GM12878 (cell line): ENCODE data around the gene CAMTA1. TPM values are rescaled to one million over a fixed set of nuclear protein-coding genes. Genes with fewer than 3 reads are reported as not detected.

Experiments used
- ATAC-seq: fragments of 200-7000 bp; cut with Tn5 transposase; 3 replicates; pipeline ENCODE4 v1.9.1; 2020; ENCODE audit warnings: mild to moderate bottlenecking, moderate library complexity
- BruUV-seq: library from RNA; stranded (reverse); fragments of 400-500 nt; replicated peaks from 2 replicates; lab custom pipeline; 2021; lab: Mats Ljungman, UMichigan
- CTCF ChIA-PET: fragments of 300-600 bp; sonication (Branson Sonifier 250); formaldehyde crosslinking; extraction: SDS; loops from one replicate; lab custom pipeline; 2021; ENCODE audit warnings: inconsistent platforms; lab: Yijun Ruan, JAX
- POLR2A ChIA-PET: fragments of 350-600 bp; formaldehyde crosslinking; extraction: SDS; loops from one replicate; lab custom pipeline; 2021; ENCODE audit warnings: inconsistent platforms; lab: Charles Lee
- RAD21 ChIA-PET: fragments of 300-600 bp; sonication (Branson Sonifier 250); formaldehyde crosslinking; loops from one replicate; lab custom pipeline; 2023; ENCODE audit warnings: antibody characterized with exemption; ENCODE audit not compliant: unreplicated experiment; lab: Charles Lee
- SMC1A ChIA-PET: fragments of 300-600 bp; sonication (Branson Sonifier 250); formaldehyde crosslinking; loops from one replicate; lab custom pipeline; 2023; ENCODE audit not compliant: unreplicated experiment, uncharacterized antibody; lab: Charles Lee
- DNase-seq: peaks from one replicate; pipeline ENCODE4 v3.0.0-alpha.2; 2011; ENCODE audit warnings: low read depth, low spot score
- FAIRE-seq: peaks from 3 replicates; lab custom pipeline; 2011; peaks lifted over from hg19 to GRCh38; lab: Jason Lieb, UNC
- H2AFZ ChIP-seq: 2 replicates; pipeline ENCODE4 v1.6.0; 2011; ENCODE audit warnings: low read depth, low read length, control low read depth; ENCODE audit not compliant: control insufficient read depth
- H3K27ac ChIP-seq: 2 replicates; pipeline ENCODE4 v1.5.1; 2011; ENCODE audit warnings: control low read depth; ENCODE audit not compliant: control insufficient read depth, insufficient read depth
- H3K27me3 ChIP-seq, 2 experiments: replicated peaks in 1 of 2; 2 replicates each; pipeline versions ENCODE4 v1.6.0 to v1.6.1; 2011; ENCODE audit warnings: low read length in 1 of 2; ENCODE audit not compliant: control insufficient read depth in 2 of 2, insufficient read depth in 2 of 2
- H3K36me3 ChIP-seq, 2 experiments: 2 replicates each; pipeline ENCODE4 v1.5.1; 2011; ENCODE audit warnings: low read length in 1 of 2; ENCODE audit not compliant: control insufficient read depth in 2 of 2, insufficient read depth in 2 of 2
- H3K4me1 ChIP-seq: 2 replicates; pipeline ENCODE4 v1.6.1; 2011; ENCODE audit warnings: mild to moderate bottlenecking, low read length, moderate library complexity, mixed read lengths; ENCODE audit not compliant: control insufficient read depth, insufficient read depth
- H3K4me2 ChIP-seq: 2 replicates; pipeline ENCODE4 v1.6.0; 2011; ENCODE audit warnings: control low read depth; ENCODE audit not compliant: control insufficient read depth, insufficient read depth
- H3K4me3 ChIP-seq: fragments of 200-600 bp; sonication (generic); 2 replicates; pipeline ENCODE4 v1.5.1; 2016
- H3K79me2 ChIP-seq: 2 replicates; pipeline ENCODE4 v1.6.0; 2011; ENCODE audit warnings: low read length; ENCODE audit not compliant: control insufficient read depth, insufficient read depth
- H3K9ac ChIP-seq: 2 replicates; pipeline ENCODE4 v1.8.0; 2011; ENCODE audit warnings: low read length, control low read depth, mixed read lengths; ENCODE audit not compliant: control insufficient read depth, insufficient read depth
- H3K9me3 ChIP-seq: replicated peaks from 3 replicates; pipeline ENCODE4 v1.5.1; 2011; ENCODE audit warnings: mild to moderate bottlenecking, low read length; ENCODE audit not compliant: control insufficient read depth, insufficient read depth
- H4K20me1 ChIP-seq: 2 replicates; pipeline ENCODE4 v1.6.0; 2011; ENCODE audit not compliant: control insufficient read depth, insufficient read depth
- BHLHE40 ChIP-seq, 2 experiments: fragments of 450-650 bp in 1 of 2; IDR thresholded peaks; 2 replicates each; pipeline ENCODE4 v1.6.1; 2011 to 2017; ENCODE audit warnings: low read depth in 2 of 2, borderline replicate concordance in 1 of 2, improper control_type of control experiment in 1 of 2, low read length in 1 of 2, mild to moderate bottlenecking in 1 of 2
- BRCA1 ChIP-seq: IDR thresholded peaks from 2 replicates; pipeline ENCODE4 v1.6.1; 2011; ENCODE audit warnings: low read depth, low read length, improper control_type of control experiment
- EED ChIP-seq: sonication (generic); IDR thresholded peaks from 2 replicates; pipeline ENCODE4 v1.6.1; 2016; ENCODE audit warnings: antibody characterized with exemption, low read depth
- FOS ChIP-seq: IDR thresholded peaks from 3 replicates; pipeline ENCODE4 v1.6.1; 2011; ENCODE audit warnings: borderline replicate concordance; ENCODE audit not compliant: insufficient read length; ENCODE audit errors: extremely low read depth
- GABPA ChIP-seq: IDR thresholded peaks from 2 replicates; pipeline ENCODE4 v1.6.1; 2014; ENCODE audit warnings: antibody characterized with exemption, low read depth, mild to moderate bottlenecking, inconsistent platforms
- IKZF1 ChIP-seq: fragments of 450-650 bp; conservative IDR thresholded peaks from 2 replicates; pipeline ENCODE4 v1.6.1; 2017; ENCODE audit warnings: antibody characterized with exemption, mild to moderate bottlenecking
- IRF4 ChIP-seq: IDR thresholded peaks from 2 replicates; pipeline ENCODE4 v1.6.1; 2011; ENCODE audit warnings: low read depth, low read length
- NFYB ChIP-seq: IDR thresholded peaks from 2 replicates; pipeline ENCODE4 v1.6.1; 2011; ENCODE audit warnings: low read depth, mild to moderate bottlenecking, low read length, improper control_type of control experiment, moderate library complexity; ENCODE audit not compliant: insufficient read depth
- NRF1 ChIP-seq: conservative IDR thresholded peaks from 2 replicates; pipeline ENCODE4 v1.6.1; 2011; ENCODE audit warnings: mild to moderate bottlenecking, low read depth, low read length, improper control_type of control experiment
- PAX5 ChIP-seq: IDR thresholded peaks from 2 replicates; pipeline ENCODE4 v1.6.1; 2011; ENCODE audit warnings: low read depth, low read length, borderline replicate concordance
- PAX8 ChIP-seq: fragments of 450-650 bp; IDR thresholded peaks from 2 replicates; pipeline ENCODE4 v1.6.1; 2017; ENCODE audit warnings: mild to moderate bottlenecking, moderate library complexity
- POLR2AphosphoS5 ChIP-seq: IDR thresholded peaks from 2 replicates; pipeline ENCODE4 v1.6.1; 2011; ENCODE audit warnings: mild to moderate bottlenecking, low read length, inconsistent platforms
- WGBS: methylation state at CpG from one replicate; pipeline ENCODE4 v1.1.6; 2016; ENCODE audit warnings: low lambda C conversion rate; ENCODE audit not compliant: insufficient replicate concordance, insufficient coverage; ENCODE audit errors: missing lambda C conversion rate; 5-methylcytosine and 5-hydroxymethylcytosine counted together
- in situ Hi-C: fragments of 300-500 bp; cut with MboI; formaldehyde crosslinking; loops from 9 replicates; pipeline ENCODE4 v1.14.3; 2018; ENCODE audit warnings: mixed read lengths
- intact Hi-C: fragments of 100-400 bp; cut with micrococcal nuclease; formaldehyde crosslinking; loops from one replicate; pipeline ENCODE4 v1.14.2; 2022; ENCODE audit not compliant: unreplicated experiment
- polyA plus RNA-seq, 11 experiments: library from polyadenylated mRNA; depleted of rRNA in 4 of 11; unstranded in 6 of 11; stranded (reverse) in 5 of 11; fragments of >200 nt; fragmentation: Nextera tagmentation in 4 of 11; fragmentation: Illumina TruSeq in 1 of 11; extraction: Ambion mirVana in 4 of 11; extraction: Trizol in 1 of 11; gene quantifications; 1 replicate in 1 of 11; 2 replicates in 10 of 11; pipeline versions ENCODE4 v1.2.1 to v1.2.3, GENCODE V29; 2011 to 2016; ENCODE audit warnings: inconsistent platforms in 2 of 11, missing spikeins in 2 of 11, low read depth in 1 of 11
- total RNA-seq, 4 experiments: library from RNA; depleted of rRNA in 3 of 4; stranded (reverse); fragments of >200 nt in 3 of 4; fragmentation: Illumina TruSeq in 1 of 4; extraction: Trizol in 1 of 4; gene quantifications; 2 replicates each; pipeline versions ENCODE4 v1.2.1 to v1.2.3, GENCODE V29; 2013 to 2021
- TF ChIP-seq, protein P1 (sequence below): fragments of 450-650 bp; conservative IDR thresholded peaks from 2 replicates; pipeline ENCODE4 v1.6.1; 2017; ENCODE audit warnings: mild to moderate bottlenecking, moderate library complexity
- TF ChIP-seq, protein P2 (sequence below): IDR thresholded peaks from 2 replicates; pipeline ENCODE4 v1.6.1; 2011; ENCODE audit warnings: borderline replicate concordance, low read depth, mild to moderate bottlenecking, moderate library complexity, low read length; ENCODE audit not compliant: insufficient read depth, poor library complexity, severe bottlenecking
- TF ChIP-seq, protein P3 (sequence below): IDR thresholded peaks from 2 replicates; pipeline ENCODE4 v1.6.1; 2011; ENCODE audit warnings: low read depth, mild to moderate bottlenecking, low read length, moderate library complexity, borderline replicate concordance; ENCODE audit errors: extremely low read depth

CAMTA1 gene
- total and polyA plus RNA-seq, 10 of the 15 experiments (the other 5 are each of a cell fraction or from before 2014, with no cell fraction given) = 37.7 to 148 (median 76.4) TPM

DNA sequence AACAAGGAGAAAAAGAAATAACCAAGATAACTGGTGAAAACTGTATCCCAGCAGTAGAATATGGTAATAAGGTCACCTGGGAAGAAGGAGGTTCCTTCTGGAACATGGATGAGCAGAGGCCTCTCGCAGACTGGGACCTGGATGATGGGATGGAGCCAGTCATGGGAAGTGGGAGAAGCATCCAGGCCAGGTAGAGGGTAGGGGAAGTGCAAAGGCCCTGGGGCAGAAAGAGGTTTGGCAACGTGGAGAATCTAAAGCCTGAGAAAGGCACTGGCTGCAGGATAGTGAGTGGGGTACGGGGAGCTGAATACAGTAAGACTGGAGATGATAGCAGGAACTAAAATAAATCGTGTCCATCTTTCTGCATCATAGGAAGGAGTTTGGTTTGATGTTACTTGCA, 889.7 kb downstream of the CAMTA1 start (continued):
- TF ChIP-seq, protein P1, sequence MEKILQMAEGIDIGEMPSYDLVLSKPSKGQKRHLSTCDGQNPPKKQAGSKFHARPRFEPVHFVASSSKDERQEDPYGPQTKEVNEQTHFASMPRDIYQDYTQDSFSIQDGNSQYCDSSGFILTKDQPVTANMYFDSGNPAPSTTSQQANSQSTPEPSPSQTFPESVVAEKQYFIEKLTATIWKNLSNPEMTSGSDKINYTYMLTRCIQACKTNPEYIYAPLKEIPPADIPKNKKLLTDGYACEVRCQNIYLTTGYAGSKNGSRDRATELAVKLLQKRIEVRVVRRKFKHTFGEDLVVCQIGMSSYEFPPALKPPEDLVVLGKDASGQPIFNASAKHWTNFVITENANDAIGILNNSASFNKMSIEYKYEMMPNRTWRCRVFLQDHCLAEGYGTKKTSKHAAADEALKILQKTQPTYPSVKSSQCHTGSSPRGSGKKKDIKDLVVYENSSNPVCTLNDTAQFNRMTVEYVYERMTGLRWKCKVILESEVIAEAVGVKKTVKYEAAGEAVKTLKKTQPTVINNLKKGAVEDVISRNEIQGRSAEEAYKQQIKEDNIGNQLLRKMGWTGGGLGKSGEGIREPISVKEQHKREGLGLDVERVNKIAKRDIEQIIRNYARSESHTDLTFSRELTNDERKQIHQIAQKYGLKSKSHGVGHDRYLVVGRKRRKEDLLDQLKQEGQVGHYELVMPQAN = no peak
- TF ChIP-seq NFYB (no peak), BRCA1 (no peak), EED (no peak), PAX8 (no peak), GABPA (no peak), NRF1 (no peak)

DNA sequence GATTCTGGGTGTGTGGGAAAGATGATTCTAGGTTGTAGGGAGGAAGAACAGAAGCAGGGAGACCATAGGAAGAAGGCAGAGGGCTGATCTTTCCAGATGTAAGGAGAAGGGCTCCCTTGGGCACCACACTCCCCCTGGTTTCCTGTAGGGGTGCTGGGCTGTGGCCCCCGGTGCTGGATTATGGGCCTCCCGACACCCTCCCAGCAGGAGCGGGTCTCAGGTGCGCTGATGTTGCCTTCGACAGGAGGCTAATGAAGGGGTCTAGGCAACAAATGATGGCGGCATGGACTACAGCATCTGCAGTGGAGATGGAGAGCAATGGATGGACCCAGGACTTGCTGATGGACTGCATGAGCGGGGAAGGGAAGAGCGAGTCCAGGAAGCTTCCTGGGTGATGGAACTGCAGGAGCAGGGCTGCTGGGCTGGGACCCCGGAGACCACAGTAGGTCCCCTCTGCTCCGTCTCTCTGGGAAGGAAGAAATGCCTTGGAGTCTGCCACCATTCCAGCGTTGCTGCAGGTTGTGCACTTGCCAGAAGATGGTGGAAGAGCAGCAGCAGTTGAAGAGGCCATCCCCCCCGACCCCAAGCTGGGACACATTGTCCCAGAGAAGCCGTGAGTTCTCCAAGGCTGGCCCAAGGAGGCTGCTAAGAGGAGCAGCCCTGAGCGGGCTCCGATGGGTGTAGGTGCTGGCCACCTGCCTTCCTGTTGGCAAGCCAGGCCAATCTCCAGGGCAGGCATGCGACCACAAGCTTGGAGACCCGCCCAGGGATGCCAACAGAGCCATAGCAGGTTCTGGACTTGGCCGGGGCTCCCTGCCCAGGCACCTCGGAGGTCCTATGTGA, 890.4 kb downstream of the CAMTA1 start:
- POLR2A ChIA-PET = no interaction called here
- no peak overlapping the region for H3K4me3 ChIP-seq
- no peak for ATAC-seq
- no peaks in the 10 kb centered on the region for H3K9me3 ChIP-seq
- CTCF ChIA-PET = interaction anchor here (1.6 to 1.7 kb wide), 2 partner anchors 8 to 77 kb away, joined by 6 to 7 read pairs; no protein-coding TSS in a partner anchor
- RAD21 ChIA-PET = interaction anchor here (1.5 kb wide), 1 partner anchor 9 kb away, joined by 4 read pairs; no protein-coding TSS in a partner anchor
- TF ChIP-seq EED = no peak
- TF ChIP-seq, protein P2, sequence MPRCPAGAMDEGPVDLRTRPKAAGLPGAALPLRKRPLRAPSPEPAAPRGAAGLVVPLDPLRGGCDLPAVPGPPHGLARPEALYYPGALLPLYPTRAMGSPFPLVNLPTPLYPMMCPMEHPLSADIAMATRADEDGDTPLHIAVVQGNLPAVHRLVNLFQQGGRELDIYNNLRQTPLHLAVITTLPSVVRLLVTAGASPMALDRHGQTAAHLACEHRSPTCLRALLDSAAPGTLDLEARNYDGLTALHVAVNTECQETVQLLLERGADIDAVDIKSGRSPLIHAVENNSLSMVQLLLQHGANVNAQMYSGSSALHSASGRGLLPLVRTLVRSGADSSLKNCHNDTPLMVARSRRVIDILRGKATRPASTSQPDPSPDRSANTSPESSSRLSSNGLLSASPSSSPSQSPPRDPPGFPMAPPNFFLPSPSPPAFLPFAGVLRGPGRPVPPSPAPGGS = no peak
- TF ChIP-seq POLR2AphosphoS5 = no peak
- no peak for TF ChIP-seq FOS
- no peak for TF ChIP-seq IRF4
- TF ChIP-seq BHLHE40 (IDR thresholded peaks at IDR 0.05; ENCODE audit: borderline replicate concordance in 1 of 2, low read depth in 2 of 2, low read length in 1 of 2) = no peak
- no peak for TF ChIP-seq IKZF1
- TF ChIP-seq PAX5 = no peak
- TF ChIP-seq, protein P3, sequence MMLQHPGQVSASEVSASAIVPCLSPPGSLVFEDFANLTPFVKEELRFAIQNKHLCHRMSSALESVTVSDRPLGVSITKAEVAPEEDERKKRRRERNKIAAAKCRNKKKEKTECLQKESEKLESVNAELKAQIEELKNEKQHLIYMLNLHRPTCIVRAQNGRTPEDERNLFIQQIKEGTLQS = no peak
- no peaks in the 10 kb centered on the region for H3K4me1 ChIP-seq
- H3K9ac ChIP-seq = no peak overlapping the region
- peaks cover 4 to 6% of the 10 kb centered on the region in 2 experiments; a peak in 3 of 4 replicates for H3K27me3 ChIP-seq
- no peak overlapping the region for H3K27ac ChIP-seq
- no peak for DNase-seq
- no peak overlapping the region for H3K4me2 ChIP-seq
- SMC1A ChIA-PET = no interaction called here
- no peaks in the 10 kb centered on the region for H4K20me1 ChIP-seq
- FAIRE-seq = no peak
- intact Hi-C loops = no loop called here
- no peaks in the 10 kb centered on the region for H3K79me2 ChIP-seq
- H2AFZ ChIP-seq = no peak overlapping the region
- WGBS = 24% methylated on average over 19 of the region's 19 CpGs
- no TSS peak for BruUV-seq
- no peaks in the 10 kb centered on the region for H3K36me3 ChIP-seq
- in situ Hi-C loops = no loop called here
